ENCODE results near the gene BASP1. TPM values are rescaled to one million over a fixed set of nuclear protein-coding genes. Genes with fewer than 3 reads are reported as not detected.

BASP1 gene
- total and polyA plus RNA-seq, 2 experiments from 2014 or later = 87.5 to 114 TPM

- Histone ChIP-seq H3K36me3 (ENCODE audit: insufficient read depth) (no peaks in the 10 kb centered on the region), H4K20me1 (replicated peaks; ENCODE audit: insufficient read depth) (peaks cover under 1% of the 10 kb centered on the region; the same call in 1 of the 2 replicates), H2AFZ (no peak overlapping the region), H3K4me1 (ENCODE audit: insufficient read depth) (peaks cover 46% of the 10 kb centered on the region), H3K79me2 (replicated peaks; ENCODE audit: insufficient read depth) (peaks cover 16% of the 10 kb centered on the region), H3K4me2 (peak overlapping the region; percentile 78), H3K4me3 (0 out of 2 replicates have a peak overlapping the region, but pooled peaks have one; percentile 79), H3F3A (replicated peaks; ENCODE audit: low read depth) (no peaks in the 10 kb centered on the region), H3K27me3 (ENCODE audit: insufficient read depth) (no peaks in the 10 kb centered on the region), H3K9me2 (ENCODE audit: insufficient read depth) (no peaks in the 10 kb centered on the region), H3K27ac (ENCODE audit: low read depth) (no peak overlapping the region)
- no peak for ATAC-seq
- peaks cover 18% of the 10 kb centered on the region for H3K27me3 Mint-ChIP-seq (ENCODE audit: insufficient read depth, low read depth, poor library complexity)
- H3K4me1 Mint-ChIP-seq = peaks cover 39% of the 10 kb centered on the region
- peaks cover 3% of the 10 kb centered on the region; the same call in 2 of the 3 replicates for H3K36me3 Mint-ChIP-seq (ENCODE audit: low read depth)
- no peak for TF ChIP-seq NANOG (IDR thresholded peaks at IDR 0.05; ENCODE audit: borderline replicate concordance)
- TF ChIP-seq CREB1 (CRISPR knock-in tag; IDR thresholded peaks at IDR 0.05; ENCODE audit: low read depth) = no peak
- no peak for TF ChIP-seq STAT1 (IDR thresholded peaks at IDR 0.05; ENCODE audit: unreplicated experiment)
- no peak for TF ChIP-seq EZH2phosphoT487 (IDR thresholded peaks at IDR 0.05; ENCODE audit: unreplicated experiment)
- no peak for TF ChIP-seq JUNB (IDR thresholded peaks at IDR 0.05; ENCODE audit: unreplicated experiment)
- no peak for TF ChIP-seq CTCF (conservative IDR thresholded peaks at IDR 0.05; ENCODE audit: low read depth in 2 of 2)
- TF ChIP-seq POLR2AphosphoS5 (IDR thresholded peaks at IDR 0.05; ENCODE audit: low read depth) = no peak
- no peak for TF ChIP-seq ZNF114 (CRISPR knock-in tag; IDR thresholded peaks at IDR 0.05)
- TF ChIP-seq, protein P1, sequence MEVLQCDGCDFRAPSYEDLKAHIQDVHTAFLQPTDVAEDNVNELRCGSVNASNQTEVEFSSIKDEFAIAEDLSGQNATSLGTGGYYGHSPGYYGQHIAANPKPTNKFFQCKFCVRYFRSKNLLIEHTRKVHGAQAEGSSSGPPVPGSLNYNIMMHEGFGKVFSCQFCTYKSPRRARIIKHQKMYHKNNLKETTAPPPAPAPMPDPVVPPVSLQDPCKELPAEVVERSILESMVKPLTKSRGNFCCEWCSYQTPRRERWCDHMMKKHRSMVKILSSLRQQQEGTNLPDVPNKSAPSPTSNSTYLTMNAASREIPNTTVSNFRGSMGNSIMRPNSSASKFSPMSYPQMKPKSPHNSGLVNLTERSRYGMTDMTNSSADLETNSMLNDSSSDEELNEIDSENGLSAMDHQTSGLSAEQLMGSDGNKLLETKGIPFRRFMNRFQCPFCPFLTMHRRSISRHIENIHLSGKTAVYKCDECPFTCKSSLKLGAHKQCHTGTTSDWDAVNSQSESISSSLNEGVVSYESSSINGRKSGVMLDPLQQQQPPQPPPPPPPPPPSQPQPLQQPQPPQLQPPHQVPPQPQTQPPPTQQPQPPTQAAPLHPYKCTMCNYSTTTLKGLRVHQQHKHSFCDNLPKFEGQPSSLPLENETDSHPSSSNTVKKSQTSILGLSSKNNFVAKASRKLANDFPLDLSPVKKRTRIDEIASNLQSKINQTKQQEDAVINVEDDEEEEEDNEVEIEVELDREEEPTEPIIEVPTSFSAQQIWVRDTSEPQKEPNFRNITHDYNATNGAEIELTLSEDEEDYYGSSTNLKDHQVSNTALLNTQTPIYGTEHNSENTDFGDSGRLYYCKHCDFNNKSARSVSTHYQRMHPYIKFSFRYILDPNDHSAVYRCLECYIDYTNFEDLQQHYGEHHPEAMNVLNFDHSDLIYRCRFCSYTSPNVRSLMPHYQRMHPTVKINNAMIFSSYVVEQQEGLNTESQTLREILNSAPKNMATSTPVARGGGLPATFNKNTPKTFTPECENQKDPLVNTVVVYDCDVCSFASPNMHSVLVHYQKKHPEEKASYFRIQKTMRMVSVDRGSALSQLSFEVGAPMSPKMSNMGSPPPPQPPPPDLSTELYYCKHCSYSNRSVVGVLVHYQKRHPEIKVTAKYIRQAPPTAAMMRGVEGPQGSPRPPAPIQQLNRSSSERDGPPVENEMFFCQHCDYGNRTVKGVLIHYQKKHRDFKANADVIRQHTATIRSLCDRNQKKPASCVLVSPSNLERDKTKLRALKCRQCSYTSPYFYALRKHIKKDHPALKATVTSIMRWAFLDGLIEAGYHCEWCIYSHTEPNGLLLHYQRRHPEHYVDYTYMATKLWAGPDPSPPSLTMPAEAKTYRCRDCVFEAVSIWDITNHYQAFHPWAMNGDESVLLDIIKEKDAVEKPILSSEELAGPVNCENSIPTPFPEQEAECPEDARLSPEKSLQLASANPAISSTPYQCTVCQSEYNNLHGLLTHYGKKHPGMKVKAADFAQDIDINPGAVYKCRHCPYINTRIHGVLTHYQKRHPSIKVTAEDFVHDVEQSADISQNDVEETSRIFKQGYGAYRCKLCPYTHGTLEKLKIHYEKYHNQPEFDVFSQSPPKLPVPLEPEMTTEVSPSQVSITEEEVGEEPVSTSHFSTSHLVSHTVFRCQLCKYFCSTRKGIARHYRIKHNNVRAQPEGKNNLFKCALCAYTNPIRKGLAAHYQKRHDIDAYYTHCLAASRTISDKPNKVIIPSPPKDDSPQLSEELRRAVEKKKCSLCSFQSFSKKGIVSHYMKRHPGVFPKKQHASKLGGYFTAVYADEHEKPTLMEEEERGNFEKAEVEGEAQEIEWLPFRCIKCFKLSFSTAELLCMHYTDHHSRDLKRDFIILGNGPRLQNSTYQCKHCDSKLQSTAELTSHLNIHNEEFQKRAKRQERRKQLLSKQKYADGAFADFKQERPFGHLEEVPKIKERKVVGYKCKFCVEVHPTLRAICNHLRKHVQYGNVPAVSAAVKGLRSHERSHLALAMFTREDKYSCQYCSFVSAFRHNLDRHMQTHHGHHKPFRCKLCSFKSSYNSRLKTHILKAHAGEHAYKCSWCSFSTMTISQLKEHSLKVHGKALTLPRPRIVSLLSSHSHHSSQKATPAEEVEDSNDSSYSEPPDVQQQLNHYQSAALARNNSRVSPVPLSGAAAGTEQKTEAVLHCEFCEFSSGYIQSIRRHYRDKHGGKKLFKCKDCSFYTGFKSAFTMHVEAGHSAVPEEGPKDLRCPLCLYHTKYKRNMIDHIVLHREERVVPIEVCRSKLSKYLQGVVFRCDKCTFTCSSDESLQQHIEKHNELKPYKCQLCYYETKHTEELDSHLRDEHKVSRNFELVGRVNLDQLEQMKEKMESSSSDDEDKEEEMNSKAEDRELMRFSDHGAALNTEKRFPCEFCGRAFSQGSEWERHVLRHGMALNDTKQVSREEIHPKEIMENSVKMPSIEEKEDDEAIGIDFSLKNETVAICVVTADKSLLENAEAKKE (CRISPR knock-in tag; IDR thresholded peaks at IDR 0.05) = no peak
- no peak for TF ChIP-seq ZNF331 (CRISPR knock-in tag; IDR thresholded peaks at IDR 0.05; ENCODE audit: low read depth)
- no peak for DNase-seq (ENCODE audit: low spot score)
- H3K9me3 Mint-ChIP-seq = no peaks in the 10 kb centered on the region
- no peak overlapping the region for H3K27ac Mint-ChIP-seq
- H3K4me3 Mint-ChIP-seq = peak overlapping the region; percentile 43; the same call in 1 of the 3 replicates
Observed at GRCh38 chr5:17214893-17215292, 2.5 kb upstream of the BASP1 start.

Measured in GM23338 (cell line).